ENCODE results near the gene VASH1.

- no peak for TF ChIP-seq EP300 (IDR thresholded peaks at IDR 0.05; ENCODE audit: borderline replicate concordance in 1 of 2, low read depth in 1 of 2, low read length in 1 of 2)
- TF ChIP-seq USF2 (IDR thresholded peaks at IDR 0.05; ENCODE audit: borderline replicate concordance, low read depth, low read length): no peak
- no peak for TF ChIP-seq MXI1 (IDR thresholded peaks at IDR 0.05; ENCODE audit: low read depth, low read length)
- TF ChIP-seq CTCF (IDR thresholded peaks at IDR 0.05): no peak
- TF ChIP-seq GABPA (IDR thresholded peaks at IDR 0.05; ENCODE audit: low read depth): no peak
- TF ChIP-seq YY1 (IDR thresholded peaks at IDR 0.05; ENCODE audit: low read depth): no peak
- TF ChIP-seq EZH2phosphoT487 (IDR thresholded peaks at IDR 0.05; ENCODE audit: borderline replicate concordance, low read depth): no peak
- TF ChIP-seq ZBTB33 (IDR thresholded peaks at IDR 0.05; ENCODE audit: borderline replicate concordance, low read depth): no peak
- no peak for TF ChIP-seq MEF2A (IDR thresholded peaks at IDR 0.05; ENCODE audit: borderline replicate concordance, low read depth)
- no peak for TF ChIP-seq USF1 (IDR thresholded peaks at IDR 0.05; ENCODE audit: borderline replicate concordance, low read depth)
- TF ChIP-seq RXRA (IDR thresholded peaks at IDR 0.05; ENCODE audit: borderline replicate concordance, low read depth): no peak
Measured at GRCh38 chr14:76772300-76773187, 11.3 kb downstream of the VASH1 start.

Data from SK-N-SH (cell line).